Tibial nerve (tissue), 4 donors: ENCODE data around the gene TEX264. TPM values are rescaled to one million over a fixed set of nuclear protein-coding genes. Genes with fewer than 3 reads are reported as not detected.

Experiments
- DNase-seq, 2 donors: peaks; one replicate each; pipeline ENCODE4 v3.0.0-alpha.2; 2019; ENCODE audit warnings: low spot score in 2 of 2
- H3K27ac ChIP-seq, 4 donors: fragments of 200-600 bp; sonication (generic) in 3 of 4; one replicate each; pipeline ENCODE4 v1.5.1; 2017 to 2019; ENCODE audit warnings: mild to moderate bottlenecking in 1 of 4
- H3K27me3 ChIP-seq, 2 donors: fragments of 200-600 bp; sonication (generic) in 1 of 2; one replicate each; pipeline versions ENCODE4 v1.5.1 to v1.6.0; 2017 to 2019
- H3K36me3 ChIP-seq, 3 donors: fragments of 200-600 bp; sonication (generic); one replicate each; pipeline ENCODE4 v1.5.1; 2018 to 2019
- H3K4me1 ChIP-seq, 4 donors: fragments of 200-600 bp; sonication (generic) in 3 of 4; one replicate each; pipeline ENCODE4 v1.5.1; 2017 to 2019
- H3K4me3 ChIP-seq, 4 donors: fragments of 200-600 bp; sonication (generic) in 3 of 4; one replicate each; pipeline ENCODE4 v1.5.1; 2017 to 2019; ENCODE audit warnings: mild to moderate bottlenecking in 1 of 4, moderate library complexity in 1 of 4
- H3K9me3 ChIP-seq, 4 donors: fragments of 200-600 bp; sonication (generic) in 3 of 4; one replicate each; pipeline ENCODE4 v1.5.1; 2017 to 2019
- EP300 ChIP-seq, 2 donors: sonication (generic); formaldehyde crosslinking; IDR thresholded peaks; one replicate each; pipeline ENCODE4 v1.6.1; 2017; ENCODE audit warnings: antibody characterized with exemption in 2 of 2, mild to moderate bottlenecking in 1 of 2
- POLR2A ChIP-seq, 2 donors: fragments of 450-650 bp; IDR thresholded peaks; one replicate each; pipeline ENCODE4 v1.6.1; 2017; ENCODE audit warnings: antibody characterized with exemption in 2 of 2, mild to moderate bottlenecking in 2 of 2, moderate library complexity in 2 of 2
- WGBS, 2 donors: methylation state at CpG; one replicate each; pipeline ENCODE4 v1.1.5; 2018; 5-methylcytosine and 5-hydroxymethylcytosine counted together
- total RNA-seq, 4 donors: library from RNA; depleted of rRNA; stranded (reverse); fragments of >200 nt; gene quantifications; one replicate each; pipeline ENCODE4 v1.1.0, GENCODE V29; 2016
- TF ChIP-seq, protein P1 (sequence below), 5 experiments: fragments of 200-600 bp in 3 of 5; fragments of 450-650 bp in 2 of 5; sonication (generic) in 3 of 5; IDR thresholded peaks; one replicate each; pipeline ENCODE4 v1.5.1; 2016 to 2019; ENCODE audit warnings: antibody characterized with exemption in 5 of 5, mild to moderate bottlenecking in 3 of 5, moderate library complexity in 2 of 5

TEX264 gene
- total RNA-seq, 4 donors from 2014 or later, result 68.8 to 80.0 (median 73.2) TPM

DNA sequence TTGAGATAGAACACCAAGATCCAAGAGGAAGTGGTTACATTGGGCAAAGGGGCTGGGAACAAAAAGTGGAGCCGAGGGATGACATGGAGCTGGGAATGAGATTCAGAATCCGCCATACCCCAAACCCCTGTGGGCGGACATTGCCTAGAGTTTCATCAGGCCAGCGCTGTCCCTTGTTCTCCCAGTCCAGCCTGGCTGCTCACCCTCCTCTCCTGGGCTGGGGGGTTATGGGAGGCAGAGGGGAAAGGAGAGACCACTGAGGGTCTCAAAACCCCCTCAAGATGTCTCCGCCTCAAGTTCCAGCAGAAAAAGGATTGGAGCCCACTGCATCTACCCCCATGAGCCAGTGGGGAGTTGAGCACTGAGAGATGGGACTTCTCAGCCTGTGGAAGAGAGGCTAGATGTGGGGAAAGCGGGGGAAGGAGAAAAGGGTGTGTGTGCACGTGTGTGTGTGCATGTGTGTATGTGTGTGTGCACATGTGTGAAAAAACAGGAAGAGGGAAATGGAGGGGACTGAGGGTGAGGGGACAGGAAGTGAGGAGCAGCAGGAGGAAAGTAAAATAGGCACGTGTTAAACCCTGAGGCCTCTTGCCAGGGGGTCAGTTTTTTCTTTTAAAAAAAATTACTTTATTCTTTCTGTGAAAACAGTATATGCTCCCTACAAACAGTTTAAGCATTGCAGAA lies 50.2 kb downstream of the TEX264 start:
- Histone ChIP-seq H3K27ac (no peak overlapping the region), H3K27me3 (no peaks in the 10 kb centered on the region), H3K4me3 (no peak overlapping the region), H3K4me1 (no peaks in the 10 kb centered on the region), H3K9me3 (no peaks in the 10 kb centered on the region), H3K36me3 (no peaks in the 10 kb centered on the region)
- TF ChIP-seq EP300 (IDR thresholded peaks at IDR 0.05), result no peak
- TF ChIP-seq POLR2A (IDR thresholded peaks at IDR 0.05), result no peak
- TF ChIP-seq, protein P1, sequence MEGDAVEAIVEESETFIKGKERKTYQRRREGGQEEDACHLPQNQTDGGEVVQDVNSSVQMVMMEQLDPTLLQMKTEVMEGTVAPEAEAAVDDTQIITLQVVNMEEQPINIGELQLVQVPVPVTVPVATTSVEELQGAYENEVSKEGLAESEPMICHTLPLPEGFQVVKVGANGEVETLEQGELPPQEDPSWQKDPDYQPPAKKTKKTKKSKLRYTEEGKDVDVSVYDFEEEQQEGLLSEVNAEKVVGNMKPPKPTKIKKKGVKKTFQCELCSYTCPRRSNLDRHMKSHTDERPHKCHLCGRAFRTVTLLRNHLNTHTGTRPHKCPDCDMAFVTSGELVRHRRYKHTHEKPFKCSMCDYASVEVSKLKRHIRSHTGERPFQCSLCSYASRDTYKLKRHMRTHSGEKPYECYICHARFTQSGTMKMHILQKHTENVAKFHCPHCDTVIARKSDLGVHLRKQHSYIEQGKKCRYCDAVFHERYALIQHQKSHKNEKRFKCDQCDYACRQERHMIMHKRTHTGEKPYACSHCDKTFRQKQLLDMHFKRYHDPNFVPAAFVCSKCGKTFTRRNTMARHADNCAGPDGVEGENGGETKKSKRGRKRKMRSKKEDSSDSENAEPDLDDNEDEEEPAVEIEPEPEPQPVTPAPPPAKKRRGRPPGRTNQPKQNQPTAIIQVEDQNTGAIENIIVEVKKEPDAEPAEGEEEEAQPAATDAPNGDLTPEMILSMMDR (IDR thresholded peaks at IDR 0.05), result no peak
- DNase-seq, result no peak
- 68 to 73% methylated on average over 8 of the region's 8 CpGs for WGBS, 2 donors

DNA sequence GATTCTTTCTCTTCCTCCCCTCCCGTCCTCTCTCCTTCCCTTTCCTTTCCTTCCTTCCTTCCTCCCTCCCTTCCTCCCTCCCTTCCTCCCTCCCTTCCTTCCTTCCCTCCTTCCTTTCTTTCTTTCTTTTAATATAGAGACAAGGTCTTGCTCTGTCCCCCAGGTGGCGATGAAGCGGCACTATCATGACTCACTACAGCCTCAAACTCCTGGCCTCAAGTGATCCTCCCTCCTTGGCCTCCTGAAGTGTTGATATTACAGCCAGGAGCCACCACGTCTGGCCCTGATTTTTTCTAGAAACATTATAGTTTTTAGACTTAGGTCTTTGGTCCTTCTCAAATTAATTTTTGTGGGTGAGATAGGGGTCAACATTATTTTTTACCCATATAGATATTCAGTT lies 51.3 kb downstream of the TEX264 start:
- WGBS, 2 donors, result 69 to 73% methylated on average over 4 of the region's 4 CpGs
- H3K4me1 ChIP-seq, result no peaks in the 10 kb centered on the region
- no peak for DNase-seq
- H3K36me3 ChIP-seq, result no peaks in the 10 kb centered on the region
- no peak overlapping the region for H3K27ac ChIP-seq
- no peaks in the 10 kb centered on the region for H3K27me3 ChIP-seq
- TF ChIP-seq, protein P1 (IDR thresholded peaks at IDR 0.05), result no peak
- TF ChIP-seq POLR2A (IDR thresholded peaks at IDR 0.05), result no peak
- TF ChIP-seq EP300 (IDR thresholded peaks at IDR 0.05), result no peak
- H3K9me3 ChIP-seq, result no peaks in the 10 kb centered on the region
- H3K4me3 ChIP-seq, result no peak overlapping the region

DNA sequence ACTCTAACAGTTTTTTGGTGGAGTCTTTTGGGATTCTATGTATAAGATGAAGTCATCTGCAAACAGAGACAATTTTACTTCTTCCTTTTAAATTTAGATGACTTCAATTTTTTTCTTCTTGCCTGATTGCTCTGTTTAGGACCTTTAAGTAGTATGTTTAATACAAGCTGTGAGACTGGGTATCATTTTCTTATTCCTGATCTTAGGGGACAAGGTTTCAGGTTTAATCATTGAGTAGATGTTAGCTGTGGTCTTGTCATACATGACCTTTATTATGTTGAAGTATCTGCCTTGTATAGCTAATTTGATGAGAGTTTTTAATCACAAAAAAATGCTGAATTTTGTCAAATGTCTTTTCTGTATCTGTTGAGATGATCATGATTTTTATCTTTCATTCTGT lies 56.4 kb downstream of the TEX264 start:
- Histone ChIP-seq H3K9me3 (peaks cover 0 to 9% (median 2%) of the 10 kb centered on the region in 4 donors), H3K27me3 (no peaks in the 10 kb centered on the region), H3K4me3 (no peak overlapping the region), H3K27ac (no peak overlapping the region), H3K36me3 (no peaks in the 10 kb centered on the region), H3K4me1 (no peaks in the 10 kb centered on the region)
- DNase-seq, result no peak
- TF ChIP-seq, protein P1 (IDR thresholded peaks at IDR 0.05), result no peak
- TF ChIP-seq POLR2A (IDR thresholded peaks at IDR 0.05) (no peak), EP300 (IDR thresholded peaks at IDR 0.05) (no peak)

DNA sequence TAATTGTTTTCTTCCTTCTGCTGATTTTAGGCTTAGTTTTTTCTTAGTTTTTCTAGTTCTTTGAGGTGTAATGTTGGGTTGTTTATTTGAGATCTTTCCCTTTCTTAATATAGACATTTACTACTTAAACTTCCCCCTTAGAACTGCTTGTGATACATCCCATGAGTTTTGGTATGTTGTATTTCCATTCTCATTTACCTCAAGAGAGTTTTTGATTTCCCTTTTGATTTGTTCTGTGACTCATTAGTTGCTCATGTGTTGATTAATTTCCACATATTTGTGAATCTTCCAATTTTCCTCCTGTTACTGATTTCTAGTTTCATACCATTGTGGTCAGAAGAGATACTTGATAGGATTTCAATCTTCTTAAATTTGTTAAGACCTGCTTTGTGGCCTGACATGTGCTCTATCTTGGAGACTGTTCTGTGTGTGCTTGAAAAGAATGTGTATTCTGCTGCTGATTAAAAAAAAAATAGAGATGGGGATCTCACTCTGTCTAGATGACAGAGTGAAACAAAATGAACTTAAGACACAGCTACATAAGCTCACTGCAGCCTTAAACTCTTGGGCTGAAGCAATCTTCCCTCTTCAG lies 58.1 kb downstream of the TEX264 start:
- Histone ChIP-seq H3K4me3 (no peak overlapping the region), H3K9me3 (peaks cover 0 to 9% (median 2%) of the 10 kb centered on the region in 4 donors), H3K36me3 (no peaks in the 10 kb centered on the region), H3K4me1 (no peaks in the 10 kb centered on the region), H3K27ac (no peak overlapping the region), H3K27me3 (no peaks in the 10 kb centered on the region)
- DNase-seq, result no peak
- TF ChIP-seq, protein P1 (IDR thresholded peaks at IDR 0.05), result no peak
- TF ChIP-seq EP300 (IDR thresholded peaks at IDR 0.05) (no peak), POLR2A (IDR thresholded peaks at IDR 0.05) (no peak)

DNA sequence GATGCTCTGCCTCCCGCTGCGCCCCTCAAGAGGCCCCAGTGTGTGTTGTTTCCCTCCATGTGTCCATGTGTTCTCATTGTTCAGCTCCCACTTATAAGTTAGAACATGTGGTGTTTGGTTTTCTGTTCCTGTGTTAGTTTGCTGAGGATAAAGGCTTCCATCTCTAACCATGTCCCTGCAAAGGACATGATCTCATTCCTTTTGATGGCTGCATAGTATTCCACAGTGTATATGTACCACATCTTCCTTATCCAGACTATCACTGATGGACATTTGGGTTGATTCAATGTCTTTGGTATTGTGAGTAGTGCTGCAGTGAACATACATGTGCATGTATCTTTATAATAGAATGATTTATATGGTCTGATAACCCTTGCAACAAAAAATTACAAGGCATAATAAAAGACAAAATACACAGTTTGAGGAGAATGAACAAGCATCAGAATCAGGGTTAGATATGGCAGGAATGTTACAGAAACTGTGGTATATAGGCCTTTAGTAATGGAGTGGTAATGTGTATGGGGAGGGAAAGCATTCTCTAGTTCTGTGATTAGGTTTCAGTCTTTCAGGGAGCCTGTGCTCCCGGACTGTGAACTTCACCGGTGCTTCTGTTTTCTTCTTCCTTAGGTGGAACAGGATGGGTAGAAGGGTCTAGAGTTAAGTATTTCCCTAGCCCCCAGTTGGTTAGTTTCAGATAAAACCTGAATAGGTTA lies 63.0 kb downstream of the TEX264 start:
- no peak for TF ChIP-seq EP300 (IDR thresholded peaks at IDR 0.05)
- TF ChIP-seq, protein P1 (IDR thresholded peaks at IDR 0.05), result no peak
- no peak for TF ChIP-seq POLR2A (IDR thresholded peaks at IDR 0.05)
- H3K9me3 ChIP-seq, result peaks cover 0 to 9% (median 2%) of the 10 kb centered on the region in 4 donors
- H3K27me3 ChIP-seq, result no peaks in the 10 kb centered on the region
- H3K36me3 ChIP-seq, result no peaks in the 10 kb centered on the region
- no peak for DNase-seq
- H3K4me1 ChIP-seq, result no peaks in the 10 kb centered on the region
- no peak overlapping the region for H3K4me3 ChIP-seq
- WGBS, 2 donors, result 91% methylated on average over 4 of the region's 4 CpGs
- no peak overlapping the region for H3K27ac ChIP-seq
